HEK293T (cell line): ENCODE data around the gene EPS8.

Experiments
- CTCF ChIA-PET: fragments of 350-600 bp; formaldehyde crosslinking; extraction: SDS; loops from one replicate; lab custom pipeline; 2021; ENCODE audit warnings: antibody characterized with exemption, inconsistent platforms; lab: Yijun Ruan, JAX
- POLR2A ChIA-PET: fragments of 350-600 bp; formaldehyde crosslinking; extraction: SDS; loops from one replicate; lab custom pipeline; 2020; ENCODE audit warnings: antibody characterized with exemption, inconsistent platforms; lab: Yijun Ruan, JAX
- DNase-seq: peaks from one replicate; pipeline ENCODE4 v3.0.0; 2012; ENCODE audit warnings: mixed read lengths; ENCODE audit errors: extremely low spot score
- ELF4 ChIP-seq: fragments of 450-650 bp; IDR thresholded peaks from 2 replicates; pipeline ENCODE4 v1.6.1; 2017; ENCODE audit warnings: antibody characterized with exemption
- FOXK2 ChIP-seq: fragments of 450-650 bp; IDR thresholded peaks from 2 replicates; pipeline ENCODE4 v1.6.1; 2016; ENCODE audit warnings: mild to moderate bottlenecking
- FOXM1 ChIP-seq: fragments of 450-650 bp; IDR thresholded peaks from 2 replicates; pipeline ENCODE4 v1.6.1; 2017; ENCODE audit warnings: mild to moderate bottlenecking, borderline replicate concordance
- L3MBTL2 ChIP-seq: fragments of 450-650 bp; conservative IDR thresholded peaks from 2 replicates; pipeline ENCODE4 v1.6.1; 2016; ENCODE audit warnings: mild to moderate bottlenecking
- LEF1 ChIP-seq: fragments of 450-650 bp; IDR thresholded peaks from 2 replicates; pipeline ENCODE4 v1.6.1; 2017; ENCODE audit warnings: mild to moderate bottlenecking, borderline replicate concordance

Gene EPS8

GRCh38 chr12:15575671-15576541, 213.3 kb downstream of the EPS8 start:
- ChIA-PET CTCF (interaction anchor here (1.7 kb wide), 1 partner anchor 9 kb away, joined by 7 read pairs; no protein-coding TSS in a partner anchor), POLR2A (no interaction called here)
- TF ChIP-seq LEF1 (no peak), FOXM1 (no peak), FOXK2 (no peak), ELF4 (no peak)
- DNase-seq: no peak

- no peak for TF ChIP-seq L3MBTL2
- DNase-seq: no peak
- ChIA-PET CTCF (interaction anchor here (1.7 kb wide), 1 partner anchor 10 kb away, joined by 7 read pairs; no protein-coding TSS in a partner anchor), POLR2A (no interaction called here)
These were observed 214.8 kb downstream of the EPS8 start for GRCh38 chr12:15574353-15574752.
